Activated CD4-positive, alpha-beta T cell treated with anti-CD3 and anti-CD28 coated beads, Interleukin-2, amount 50 U/mL, for 1 hour (primary cell): Measurements from ENCODE around the gene SARNP.
"Not testable (repeated sequence)": the region's sequence is repeated elsewhere in the genome, so short reads cannot be mapped to it uniquely, and the experiment has no call there.

Experiments
- DNase-seq: peaks from one replicate; pipeline ENCODE4 v3.0.0-alpha.2; 2020

The SARNP gene

DNA sequence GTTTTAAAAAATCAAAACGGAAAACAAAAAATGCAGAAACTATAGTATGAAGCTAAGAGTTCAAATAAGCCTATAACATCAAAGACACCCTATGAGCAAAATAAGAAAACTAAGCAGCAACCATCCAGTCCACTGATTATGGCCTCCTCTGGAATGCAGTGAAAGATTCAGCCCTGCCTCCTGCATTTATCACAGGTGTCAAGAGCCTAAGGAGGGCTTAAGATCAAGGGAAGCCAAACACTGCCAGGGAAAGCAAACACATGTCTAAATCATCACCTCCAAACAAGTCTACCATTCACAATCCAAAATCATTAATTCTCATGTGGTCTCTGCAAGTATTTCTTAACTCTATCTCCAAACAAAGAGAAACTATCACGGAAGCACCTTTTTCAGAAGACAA lies 28.4 kb downstream of the SARNP start:
- DNase-seq: no peak

- no peak for DNase-seq
Observed at GRCh38 chr12:55788546-55788945, 29.0 kb downstream of the SARNP start.

GRCh38 chr12:55780685-55781084 lies 36.8 kb downstream of the SARNP start:
- no peak for DNase-seq

- no peak for DNase-seq
Observed at GRCh38 chr12:55777856-55778255, 39.7 kb downstream of the SARNP start.

- no peak for DNase-seq
Observed at GRCh38 chr12:55771736-55772135, 45.8 kb downstream of the SARNP start.

DNA sequence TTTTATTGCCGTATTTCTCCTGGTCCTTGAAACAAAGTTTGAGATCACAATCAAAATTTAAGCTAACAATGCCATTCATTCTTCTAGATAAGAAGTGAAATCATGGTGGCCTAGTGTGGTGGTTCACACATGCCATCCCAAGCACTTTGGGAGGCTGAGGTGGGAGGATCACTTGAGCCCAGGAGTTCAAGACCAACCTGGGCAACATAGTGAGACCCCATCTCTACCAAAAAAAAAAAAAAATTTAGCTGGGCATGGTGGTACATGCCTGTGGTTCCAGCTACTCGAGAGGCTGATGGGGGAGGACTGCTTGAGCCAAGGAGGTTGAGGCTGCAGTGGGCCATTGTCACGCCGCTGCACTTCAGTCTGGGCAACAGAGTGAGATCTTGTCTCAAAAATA lies 50.4 kb downstream of the SARNP start:
- no peak for DNase-seq

- DNase-seq: no peak
Observed at GRCh38 chr12:55765736-55766290, 51.7 kb downstream of the SARNP start.

DNA sequence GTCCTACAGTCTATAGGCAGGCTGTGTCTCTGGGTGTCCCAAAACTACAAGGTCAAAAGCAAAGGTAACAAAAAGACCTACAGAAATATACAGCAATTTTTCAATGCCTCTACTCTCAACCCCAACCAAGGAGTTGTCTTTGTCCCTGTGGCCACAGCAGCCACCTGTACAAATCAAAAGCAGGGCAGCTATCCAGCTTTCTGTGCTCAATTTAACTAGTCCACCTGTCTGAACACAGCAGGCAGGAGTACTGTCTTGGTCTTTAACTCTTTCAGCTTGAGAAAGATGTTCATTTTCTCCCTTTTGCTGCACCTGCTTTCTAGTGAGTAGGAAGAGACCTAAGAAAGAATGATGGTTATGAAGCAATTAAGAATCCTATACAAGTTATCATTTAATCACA lies 54.9 kb downstream of the SARNP start:
- DNase-seq: no peak

DNA sequence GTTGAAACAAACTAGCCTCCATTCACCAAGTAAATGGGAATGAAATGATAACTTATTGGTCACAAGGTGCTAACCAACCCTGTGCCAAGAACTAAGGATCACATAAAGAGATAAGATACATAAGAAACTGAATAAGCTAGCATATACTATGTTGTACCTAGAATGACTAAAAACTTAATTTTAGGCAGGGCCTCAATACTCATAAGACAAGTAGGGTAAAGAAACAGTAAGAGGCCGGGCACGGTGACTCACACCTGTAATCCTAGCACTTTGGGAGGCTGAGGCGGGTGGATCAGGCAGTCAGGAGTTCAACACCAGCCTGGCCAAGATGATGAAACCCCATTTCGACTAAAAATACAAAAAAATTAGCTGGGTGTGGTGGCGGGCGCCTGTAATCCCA lies 56.9 kb downstream of the SARNP start:
- DNase-seq: no peak

- not testable (repeated sequence) for DNase-seq
Observed at GRCh38 chr12:55758575-55758974, 58.9 kb downstream of the SARNP start.

DNA sequence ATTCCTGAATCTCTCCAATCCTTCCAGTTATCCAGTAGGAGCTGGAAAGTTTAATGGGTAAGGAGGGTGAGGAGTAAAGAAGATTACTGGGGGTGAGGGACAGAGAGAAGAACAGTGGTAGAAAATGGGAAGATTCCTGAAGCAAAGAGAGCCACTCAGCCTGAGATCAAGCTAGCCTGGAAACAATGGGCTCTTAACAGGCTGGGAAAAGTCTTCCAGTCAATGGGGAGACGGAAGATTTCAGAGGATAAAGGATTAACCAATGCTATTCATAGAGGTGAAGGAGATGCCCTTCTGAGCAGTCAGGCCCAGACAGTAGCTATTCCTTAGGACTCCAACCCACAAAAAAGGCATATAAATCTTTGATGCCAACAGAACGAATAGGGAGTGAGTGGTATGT lies 59.8 kb downstream of the SARNP start:
- DNase-seq: no peak

DNA sequence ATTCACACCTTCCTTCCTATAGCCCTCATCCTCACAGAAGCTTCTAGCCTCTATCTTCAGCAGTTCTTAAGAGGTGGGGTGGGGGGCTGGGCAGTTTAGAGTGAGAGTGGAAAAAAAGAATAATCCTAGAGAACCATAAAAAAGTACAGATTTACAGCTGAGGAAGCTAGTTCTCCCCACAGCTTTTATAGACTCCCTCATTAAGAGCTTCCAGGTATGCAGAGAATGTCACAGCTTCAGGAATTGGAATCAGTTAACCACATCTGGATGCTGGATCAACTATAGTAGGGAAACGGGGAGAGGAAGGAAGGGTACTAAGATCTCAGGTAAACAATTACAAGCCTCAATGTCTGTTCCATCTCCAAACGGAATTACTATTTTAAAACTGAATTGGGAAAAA lies 62.3 kb downstream of the SARNP start:
- no peak for DNase-seq

GRCh38 chr12:55748230-55748993 lies 69.1 kb downstream of the SARNP start:
- no peak for DNase-seq

DNA sequence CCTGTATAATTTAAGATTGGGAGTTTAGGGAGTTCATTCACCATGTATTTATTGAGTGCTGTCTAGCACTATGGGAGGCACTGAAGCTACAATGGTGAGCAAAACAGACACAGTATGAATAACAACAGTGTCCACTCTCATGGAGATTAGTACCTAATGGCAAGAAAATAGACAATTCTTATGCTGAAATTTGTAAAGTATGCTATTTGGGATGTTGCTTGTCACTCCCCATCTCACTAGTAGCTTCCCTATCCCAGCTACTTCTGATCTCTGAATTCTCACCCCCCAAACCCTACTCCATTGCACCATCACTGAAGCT lies 70.7 kb downstream of the SARNP start:
- no peak for DNase-seq

DNA sequence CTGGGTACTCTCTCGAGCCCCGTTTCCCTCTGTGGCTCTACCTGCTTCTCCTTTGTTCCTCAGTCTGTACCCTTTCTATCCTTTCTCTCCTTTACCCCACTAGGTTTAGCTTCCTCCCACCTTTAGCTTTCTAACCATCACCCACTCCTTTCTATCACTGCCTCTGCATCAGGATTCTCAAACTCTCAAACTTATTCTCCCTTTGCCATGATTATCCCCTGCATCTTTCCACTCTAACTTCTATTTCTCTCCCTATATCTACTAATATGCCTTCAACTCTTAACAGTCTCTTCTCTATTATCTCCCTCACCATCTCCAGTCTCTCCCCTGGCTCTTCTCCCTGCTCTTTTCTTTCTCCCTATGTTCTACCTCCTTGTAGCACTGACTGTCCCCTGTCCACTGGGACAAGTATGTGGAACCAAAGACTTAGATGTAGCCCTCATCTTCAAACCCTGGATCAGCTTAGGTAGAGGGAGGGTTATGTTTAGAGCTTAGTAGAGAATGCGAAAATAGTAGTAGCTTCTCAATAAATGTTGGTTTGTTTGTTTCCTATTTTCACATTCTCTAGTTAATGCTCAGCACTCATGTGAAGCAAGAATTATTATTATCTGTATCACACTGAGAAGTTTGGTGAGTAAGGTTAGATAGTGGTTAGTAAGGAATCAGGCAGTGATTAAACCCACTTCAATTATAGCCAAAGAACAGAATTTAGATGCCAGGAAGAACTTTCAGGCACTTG lies 71.2 kb downstream of the SARNP start:
- DNase-seq: no peak

GRCh38 chr12:55745361-55746173 lies 72.0 kb downstream of the SARNP start:
- no peak for DNase-seq

DNA sequence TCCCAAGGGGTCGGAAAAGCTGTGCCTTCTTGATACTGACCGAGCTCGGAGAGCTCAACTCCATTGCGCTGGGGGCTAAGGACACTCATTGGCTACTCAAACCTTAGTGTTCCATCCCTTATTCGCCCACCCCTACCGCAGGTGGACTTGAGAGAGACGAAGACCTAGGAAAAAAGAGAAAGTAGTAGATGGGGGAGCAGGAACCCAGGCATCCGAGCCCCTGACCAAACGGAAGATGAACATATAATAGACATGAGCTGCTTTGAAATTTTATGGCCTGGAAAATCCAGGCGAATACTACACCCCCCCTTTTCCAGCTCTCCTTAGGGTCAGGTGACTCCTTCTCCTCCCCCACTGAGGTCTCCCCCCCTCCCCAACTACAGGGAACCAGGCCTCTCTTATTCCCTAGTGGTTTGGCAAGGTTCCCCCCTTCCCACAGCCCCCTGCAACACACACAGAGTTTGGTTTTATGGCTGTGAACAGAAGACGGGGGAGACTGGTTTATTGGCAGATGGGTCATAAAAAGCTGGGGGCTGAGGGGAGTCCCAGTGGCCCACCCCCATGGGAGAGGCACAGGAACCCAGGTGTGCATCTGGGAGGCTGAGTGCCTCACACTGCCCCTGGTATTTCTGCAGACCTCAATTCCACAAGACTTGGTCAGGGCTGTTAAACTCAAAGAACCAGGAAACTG lies 73.0 kb downstream of the SARNP start:
- no peak for DNase-seq

GRCh38 chr12:55743406-55744339 lies 73.9 kb downstream of the SARNP start:
- DNase-seq: peak; percentile 45

GRCh38 chr12:55742719-55743405 lies 74.7 kb downstream of the SARNP start, which contains the start of gene GDF11:
Gene GDF11, plus strand, starts transcription at chr12:55743122. Its CDS starts 195 bp downstream, at chr12:55743317.
- peak; percentile 69 for DNase-seq

- DNase-seq: no peak
Observed at GRCh38 chr12:55741931-55742680, 75.4 kb downstream of the SARNP start.
